SKM-1 treated with dmso at 0.1 percent for 144 hours (cell line): Measurements from ENCODE around the gene LDLRAD4.

Experiments used
- DNase-seq: peaks from one replicate; lab custom pipeline; 2025; ENCODE audit not compliant: unreplicated experiment; lab: John Stamatoyannopoulos, UW

The LDLRAD4 gene

DNA sequence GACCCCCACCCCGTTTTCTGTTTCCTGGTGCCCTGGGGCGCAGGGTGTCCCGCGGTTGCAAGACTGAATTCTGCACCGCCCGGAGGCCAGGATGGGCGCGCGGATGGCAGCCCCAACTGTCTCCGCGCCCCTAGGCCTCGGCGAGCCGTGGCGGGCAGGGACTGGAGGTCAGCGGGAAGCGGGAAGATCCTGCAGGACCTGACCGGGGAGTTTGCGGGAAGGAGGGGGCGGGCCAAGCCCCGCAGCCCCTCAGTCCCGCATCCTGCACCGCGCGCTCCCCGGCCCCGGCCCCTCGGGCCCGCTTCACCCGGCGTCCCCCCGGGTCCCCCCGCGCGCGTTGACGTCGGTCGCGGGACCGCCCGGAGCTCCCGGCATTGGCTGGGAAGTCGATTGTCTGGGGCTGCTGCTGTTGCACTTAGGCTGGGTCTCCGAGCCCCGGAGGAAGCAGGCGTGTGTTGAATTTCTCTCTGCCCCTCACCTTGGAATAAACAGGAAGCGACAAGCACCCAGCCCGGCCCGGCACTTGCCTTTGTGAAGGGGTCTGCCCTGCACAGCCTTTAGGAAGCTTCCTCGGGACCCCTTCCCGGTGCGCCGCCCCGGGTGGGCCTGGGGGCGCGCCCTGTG lies at the start of gene LDLRAD4:
Gene LDLRAD4, plus strand, starts transcription at position 393 of the 624 bp plus-strand sequence.
- no peak for DNase-seq

DNA sequence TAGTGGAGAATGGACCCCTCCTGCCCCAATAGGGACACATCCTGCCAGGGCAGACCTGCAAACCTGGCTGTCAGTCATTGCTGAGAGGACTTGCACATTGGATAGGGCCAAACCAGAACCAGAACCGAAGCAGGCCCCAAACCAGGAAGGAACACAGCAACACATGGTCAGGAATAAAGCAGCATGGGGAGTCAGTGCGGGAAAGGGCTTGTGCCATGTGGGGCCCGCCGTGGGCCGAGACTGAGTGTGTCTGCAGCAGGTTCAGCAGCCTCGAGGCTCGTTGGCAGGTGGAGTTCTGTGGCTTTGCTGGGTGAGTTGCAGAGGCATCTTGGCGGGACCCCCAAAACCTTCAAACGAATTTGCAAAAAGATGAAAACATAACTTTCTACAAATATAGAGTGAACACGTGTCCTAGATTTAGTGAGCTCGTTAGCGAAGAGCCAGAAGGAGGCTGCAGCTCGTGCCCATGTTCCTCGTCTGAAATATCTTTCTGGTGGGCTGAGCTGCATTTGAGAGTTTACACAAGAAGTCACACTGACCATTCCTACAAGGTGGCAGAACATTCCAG lies 44.9 kb upstream of the LDLRAD4 start:
- no peak for DNase-seq

DNA sequence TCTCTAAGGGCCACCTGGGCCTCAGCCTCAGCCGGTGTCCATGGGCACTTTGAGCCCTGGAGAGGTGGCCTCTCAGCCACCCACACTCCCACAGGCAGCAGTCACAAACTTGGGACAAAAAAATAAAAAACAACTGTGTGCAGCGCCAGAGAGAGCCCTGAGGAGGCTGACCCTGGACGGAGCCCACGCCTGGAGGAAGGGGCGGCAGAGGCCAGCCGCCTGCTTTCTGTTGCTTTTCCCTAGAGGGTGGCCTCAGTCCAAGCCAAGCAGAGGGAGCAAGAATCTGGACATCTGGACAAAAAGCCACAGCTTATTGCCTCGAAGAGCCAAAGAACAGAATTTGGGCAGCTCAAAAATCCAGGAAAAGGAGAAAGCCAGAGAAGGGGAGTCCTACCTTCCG lies 43.3 kb upstream of the LDLRAD4 start:
- DNase-seq = no peak

DNA sequence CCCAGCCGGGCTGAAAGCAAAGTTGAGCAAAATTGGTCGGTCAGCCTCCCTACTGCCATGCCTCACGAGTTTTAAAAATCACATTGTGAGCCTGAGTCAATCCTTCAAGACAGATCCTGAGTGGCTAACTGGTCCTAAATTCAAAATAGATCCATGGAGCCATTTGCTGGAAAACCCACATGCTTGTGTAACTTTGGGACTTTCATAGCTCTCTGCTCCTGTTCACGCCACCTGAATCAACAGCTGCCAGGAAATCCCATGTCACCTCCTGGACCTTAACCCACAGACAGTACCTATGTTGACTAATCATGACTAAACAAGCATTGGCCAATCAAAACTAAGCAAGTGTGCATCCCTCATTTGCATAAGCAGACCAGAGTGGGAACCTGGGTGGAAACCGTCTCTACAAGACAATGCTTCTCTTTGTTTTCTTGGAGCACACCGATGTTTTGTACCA lies 42.8 kb upstream of the LDLRAD4 start:
- no peak for DNase-seq

DNA sequence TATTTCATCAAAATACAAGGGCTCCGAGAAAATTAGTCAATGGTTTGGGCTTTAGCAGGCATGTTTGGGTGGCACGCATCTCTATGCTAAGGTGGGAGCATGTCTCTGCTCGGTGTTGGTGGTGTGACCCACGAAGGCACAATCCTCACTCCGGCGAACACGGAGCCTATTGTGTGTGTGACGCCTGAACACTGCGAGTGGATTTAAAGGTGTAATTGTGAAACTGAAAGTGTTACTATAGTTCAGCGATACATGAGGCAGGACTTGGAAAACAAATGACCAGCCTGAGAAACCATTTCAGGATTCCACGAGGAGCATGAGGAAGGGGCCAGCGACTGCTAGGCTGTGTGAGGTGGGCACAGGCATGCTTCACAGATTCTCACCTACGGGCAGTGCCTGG lies 41.7 kb upstream of the LDLRAD4 start:
- DNase-seq = no peak

DNA sequence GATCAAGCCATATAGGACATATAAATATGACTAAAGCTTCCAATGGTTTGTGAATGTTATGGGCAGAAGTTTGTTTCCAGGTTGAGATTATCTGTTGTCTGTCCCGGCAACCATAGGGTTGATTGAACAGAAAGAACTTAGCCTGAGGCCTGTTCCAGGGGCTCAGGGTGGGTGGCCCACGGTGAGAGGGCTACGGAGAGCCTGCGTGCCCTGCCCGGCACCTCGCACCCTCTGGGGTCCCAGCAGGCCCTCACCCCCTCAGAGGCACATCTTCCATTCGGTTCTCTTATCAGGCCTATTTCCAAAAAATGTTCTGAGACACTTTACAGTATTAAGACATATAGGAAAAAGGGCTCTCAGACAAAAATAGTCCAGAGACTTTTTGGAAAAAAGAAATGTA lies 40.4 kb upstream of the LDLRAD4 start:
- no peak for DNase-seq

DNA sequence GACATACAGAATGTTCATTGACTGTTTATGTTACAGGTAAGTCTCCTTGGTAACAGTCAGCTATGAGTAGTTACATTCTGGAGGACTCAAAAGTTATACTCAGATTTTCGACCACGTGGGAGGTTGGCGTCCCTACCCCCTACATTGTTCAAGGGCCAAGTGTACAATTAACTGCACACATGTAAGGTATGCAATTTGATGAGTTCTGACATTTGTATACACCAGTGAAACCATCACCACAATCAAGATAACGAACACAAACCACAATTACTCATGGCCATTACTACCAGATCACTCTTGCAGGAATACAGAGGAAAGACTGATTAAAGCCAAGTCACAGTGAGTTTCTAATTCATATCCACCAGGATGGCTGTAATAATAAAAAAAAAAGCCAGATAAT lies 39.6 kb upstream of the LDLRAD4 start:
- DNase-seq = no peak

DNA sequence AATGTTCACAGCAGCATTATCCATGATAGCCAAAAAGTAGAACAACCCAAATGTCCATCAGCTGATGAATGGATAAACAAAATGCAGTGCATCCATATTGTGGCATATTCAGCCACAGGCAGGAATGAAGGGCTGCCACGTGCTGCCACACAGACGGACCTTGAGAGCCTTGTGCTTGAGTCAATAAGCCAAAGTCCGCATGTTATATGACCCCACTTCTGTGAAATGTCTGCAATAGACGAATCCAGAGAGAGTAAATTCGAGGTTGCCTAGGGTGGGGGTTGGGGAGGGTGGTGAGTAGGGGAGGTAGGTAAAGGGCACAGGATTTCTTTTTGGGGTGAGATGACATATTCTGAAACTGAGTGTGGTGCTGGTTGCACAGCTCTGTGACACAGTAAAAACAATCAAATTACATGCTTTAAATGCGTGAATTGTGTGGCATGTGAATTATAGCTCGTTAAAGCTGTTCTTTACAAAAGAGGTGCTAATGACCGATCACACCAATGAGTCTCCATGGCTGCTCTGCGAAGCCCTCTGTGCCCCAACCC lies 38.9 kb upstream of the LDLRAD4 start:
- DNase-seq = no peak

DNA sequence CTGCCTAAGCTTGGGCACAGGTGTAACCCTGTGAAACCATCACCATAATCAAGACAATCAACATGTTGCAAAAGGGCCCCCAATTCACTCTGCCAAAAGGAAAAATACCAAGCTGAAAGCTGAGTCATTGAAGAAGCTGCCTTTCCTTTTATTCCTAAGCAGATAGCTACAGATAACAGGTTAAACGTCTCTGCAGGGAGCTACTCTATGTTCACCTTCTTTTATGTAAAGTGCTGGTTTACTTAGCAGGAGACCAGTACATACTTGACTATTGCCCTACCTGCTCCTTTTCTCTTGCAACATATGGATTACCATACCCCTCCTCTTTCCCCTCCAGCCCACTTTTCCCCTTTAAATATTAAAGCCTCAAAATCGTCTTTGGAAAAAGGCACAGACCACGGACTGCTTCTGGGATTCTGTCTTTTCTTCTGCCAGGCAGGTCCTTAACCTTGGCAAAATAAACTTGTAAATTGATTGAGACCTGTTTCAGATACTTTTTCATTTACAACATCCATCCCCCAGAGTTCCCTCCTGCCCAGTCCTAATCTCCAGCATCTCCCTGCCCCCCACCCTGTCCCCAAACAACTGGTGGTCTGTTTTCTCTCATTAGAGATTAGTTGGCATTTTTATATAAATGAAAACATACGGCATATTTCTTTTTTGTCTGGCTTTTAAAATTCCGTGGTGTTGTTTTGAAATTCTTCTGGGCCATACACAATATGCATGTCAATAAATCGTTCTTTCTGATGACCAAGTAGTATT lies 37.8 kb upstream of the LDLRAD4 start:
- no peak for DNase-seq

DNA sequence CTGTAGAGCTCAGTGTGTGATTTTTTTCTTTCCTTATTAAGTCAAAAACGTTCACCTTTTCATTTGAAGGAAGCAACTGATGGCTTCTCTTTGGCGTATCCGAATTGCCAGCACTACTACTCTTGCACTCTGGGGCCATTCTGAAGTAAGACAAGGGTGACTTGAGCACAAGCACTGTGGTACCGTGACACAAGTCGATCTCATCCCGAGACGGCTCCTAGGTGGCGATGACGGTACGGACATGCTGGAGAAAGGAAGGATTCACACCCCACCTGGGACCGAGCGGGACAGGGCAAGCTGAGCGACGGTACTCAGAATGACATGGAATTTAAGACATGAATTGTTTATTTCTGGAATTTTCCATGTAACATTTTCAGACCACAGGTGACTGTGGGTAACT lies 36.8 kb upstream of the LDLRAD4 start:
- no peak for DNase-seq

DNA sequence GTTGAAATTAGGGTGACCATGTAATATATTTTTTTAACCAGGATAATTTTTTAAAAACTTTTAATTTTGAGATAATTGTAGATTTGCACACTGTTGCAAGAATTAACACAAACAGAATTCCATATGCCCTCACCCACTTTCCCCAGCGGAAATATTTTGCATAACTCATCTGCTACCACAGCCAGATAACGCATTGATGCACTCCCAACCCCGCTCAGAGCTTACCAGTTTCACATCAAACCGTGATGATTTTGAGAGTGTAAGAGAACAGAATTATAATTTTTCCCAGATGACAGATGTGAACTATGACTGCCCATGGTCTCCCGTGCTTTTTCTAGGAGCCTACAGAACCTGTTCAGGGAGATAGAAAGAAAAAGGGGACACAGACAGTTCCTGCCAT lies 35.2 kb upstream of the LDLRAD4 start:
- no peak for DNase-seq

DNA sequence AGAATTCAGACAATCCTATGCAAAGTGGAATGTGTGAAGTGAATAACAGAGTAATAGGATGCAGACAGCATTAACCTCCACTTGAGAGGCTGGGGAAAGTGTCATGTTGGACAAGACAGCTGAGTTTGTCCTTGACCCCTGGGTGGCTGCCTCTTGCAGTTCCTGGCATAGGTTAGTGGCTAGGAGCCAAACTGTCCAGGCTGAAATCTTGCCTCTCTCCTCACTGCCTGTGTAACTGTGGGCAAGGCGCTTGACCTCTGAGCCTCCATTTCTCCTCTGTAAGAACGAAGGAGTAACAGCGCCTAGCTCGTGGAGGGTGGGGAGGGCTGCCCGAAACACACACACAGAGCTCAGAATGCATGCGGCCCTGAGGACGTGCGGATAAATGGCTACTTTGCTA lies 34.8 kb upstream of the LDLRAD4 start:
- DNase-seq = no peak

DNA sequence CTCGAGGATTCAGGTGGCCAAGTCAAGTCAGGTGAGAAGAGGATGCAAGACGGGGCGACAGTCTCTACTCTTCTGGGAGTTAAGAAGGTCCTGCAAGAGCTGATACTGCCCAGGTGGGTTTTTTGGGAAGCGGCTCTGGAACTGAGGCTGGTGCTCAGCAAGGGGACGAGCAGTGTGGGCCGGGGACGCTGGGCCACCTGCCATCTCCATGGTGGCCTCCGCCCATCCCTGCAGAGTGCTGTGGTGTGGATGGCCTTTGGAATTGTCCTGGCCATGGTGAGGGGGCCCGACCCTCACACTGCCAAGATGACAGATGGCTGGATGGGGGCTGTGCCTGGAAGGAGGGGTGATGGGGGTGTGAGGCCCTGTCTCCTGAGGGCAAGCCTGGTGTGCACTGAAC lies 34.2 kb upstream of the LDLRAD4 start:
- no peak for DNase-seq

DNA sequence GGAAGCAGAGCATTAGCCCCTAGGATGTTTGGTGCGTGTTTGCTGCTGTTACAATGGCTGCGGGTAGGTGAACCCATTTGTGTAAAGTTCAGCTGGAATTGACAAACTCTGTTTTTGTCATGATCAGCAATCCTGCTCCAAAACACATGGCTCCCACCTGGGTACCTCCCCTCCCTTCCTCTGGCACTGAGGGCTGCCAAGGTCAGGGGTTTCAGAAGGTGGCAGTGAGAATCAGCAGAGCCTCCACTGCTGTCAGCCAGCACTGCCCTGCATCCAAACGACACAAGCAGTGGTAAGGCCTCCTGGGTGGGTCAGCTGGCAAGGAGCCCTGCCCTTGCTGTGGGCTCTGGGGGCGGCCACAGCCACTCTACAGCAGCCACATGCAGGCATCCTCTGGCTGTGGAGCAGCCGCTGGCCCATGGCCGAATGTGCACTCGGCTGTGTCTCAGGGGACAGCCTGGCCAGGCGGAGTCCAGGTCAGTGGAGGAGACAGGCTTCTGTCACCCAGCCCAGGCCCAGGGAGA lies 32.8 kb upstream of the LDLRAD4 start:
- no peak for DNase-seq

DNA sequence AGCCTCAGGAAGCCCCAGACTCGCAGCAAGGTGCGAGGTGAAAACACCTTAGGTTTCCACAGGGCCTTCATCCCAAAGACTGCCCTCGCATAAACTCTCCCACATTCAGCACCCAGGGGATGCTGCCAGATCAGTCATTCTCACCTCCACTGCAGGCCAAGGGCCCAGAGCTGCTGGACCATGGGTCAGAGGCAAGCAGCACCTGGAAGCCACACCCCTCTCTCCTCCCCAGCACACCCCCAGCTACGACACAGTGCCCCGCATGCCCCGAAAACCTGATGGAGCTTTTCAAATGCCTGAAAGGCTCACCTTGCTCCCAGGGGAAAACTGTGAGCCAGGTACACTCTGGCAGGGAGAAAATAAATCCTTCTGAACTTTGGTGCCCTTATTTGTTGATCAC lies 31.9 kb upstream of the LDLRAD4 start:
- DNase-seq = no peak

DNA sequence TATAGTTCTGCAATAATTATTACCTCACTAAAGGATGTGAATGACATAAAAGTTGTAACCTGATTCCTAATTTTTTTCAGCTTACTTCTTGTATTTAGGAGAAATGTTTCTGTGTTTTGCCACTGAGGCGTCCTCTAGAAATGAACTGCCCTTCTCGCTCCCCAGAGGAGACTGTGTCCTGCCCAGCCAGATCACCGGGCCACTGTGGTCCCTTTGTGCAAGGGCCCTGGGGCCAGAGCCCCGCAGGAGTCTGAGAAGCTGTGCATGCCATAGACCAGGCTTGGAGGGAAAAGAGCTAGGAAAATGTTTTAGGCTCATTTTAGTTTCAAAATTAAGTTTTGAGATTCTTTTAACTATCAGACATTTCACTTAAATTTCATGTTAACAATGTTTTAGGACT lies 31.1 kb upstream of the LDLRAD4 start:
- no peak for DNase-seq

DNA sequence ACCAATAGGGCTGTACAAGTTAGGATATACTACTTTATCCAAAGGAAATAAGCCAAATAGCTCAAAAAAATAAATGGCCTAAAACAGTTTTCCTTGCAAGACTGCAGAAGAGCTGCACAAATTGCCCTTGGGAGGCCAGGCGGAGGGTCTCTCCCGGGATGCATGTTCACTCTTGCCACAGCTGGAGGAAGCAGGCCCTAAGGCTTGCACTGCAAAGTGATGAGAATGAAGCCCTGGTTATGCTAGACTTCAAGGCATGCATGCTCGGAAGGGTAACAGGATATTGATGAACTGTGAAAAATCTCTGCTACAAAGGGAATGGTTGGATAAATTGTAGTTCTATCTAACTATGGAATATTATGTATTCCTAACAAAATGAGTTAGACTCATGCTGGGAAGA lies 27.5 kb upstream of the LDLRAD4 start:
- no peak for DNase-seq

DNA sequence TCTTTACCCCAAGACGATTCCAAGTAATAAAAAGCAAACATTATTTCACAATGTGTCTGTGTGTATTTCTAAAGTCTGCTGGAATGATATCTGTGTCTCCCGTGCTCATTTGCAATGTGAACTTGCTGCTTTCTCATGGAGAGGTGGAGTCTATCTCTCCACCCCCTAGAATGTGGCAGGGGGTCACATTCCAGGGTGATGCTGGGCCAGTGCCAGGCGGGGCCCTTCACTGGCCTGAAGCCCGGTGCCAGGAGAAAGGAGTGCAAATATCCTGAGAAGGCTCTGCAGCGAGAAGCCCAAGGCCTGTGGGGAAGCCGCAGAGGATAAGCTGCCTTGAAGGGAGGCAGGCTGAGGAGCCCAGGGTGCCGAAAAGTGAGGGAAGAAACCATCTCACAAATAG lies 26.8 kb upstream of the LDLRAD4 start:
- DNase-seq = no peak

DNA sequence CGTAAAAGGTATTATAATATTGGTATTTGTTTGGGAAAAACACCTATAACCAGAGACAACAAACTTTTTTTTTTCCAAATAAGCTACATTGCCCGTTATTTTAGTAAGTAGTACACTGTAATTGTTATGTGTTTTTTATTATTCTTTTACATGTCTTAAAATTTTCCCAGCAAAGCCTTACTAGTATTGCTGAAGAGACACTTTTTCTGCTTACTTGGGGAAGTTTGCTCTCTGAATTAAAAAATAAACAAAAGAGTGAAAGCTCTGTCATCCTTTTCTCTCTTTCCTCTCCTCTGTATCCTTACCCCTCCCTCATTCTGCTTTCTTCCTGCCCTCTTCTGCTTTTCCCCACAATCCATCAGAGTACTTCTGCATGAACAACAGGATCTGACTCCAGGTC lies 25.6 kb upstream of the LDLRAD4 start:
- no peak for DNase-seq

DNA sequence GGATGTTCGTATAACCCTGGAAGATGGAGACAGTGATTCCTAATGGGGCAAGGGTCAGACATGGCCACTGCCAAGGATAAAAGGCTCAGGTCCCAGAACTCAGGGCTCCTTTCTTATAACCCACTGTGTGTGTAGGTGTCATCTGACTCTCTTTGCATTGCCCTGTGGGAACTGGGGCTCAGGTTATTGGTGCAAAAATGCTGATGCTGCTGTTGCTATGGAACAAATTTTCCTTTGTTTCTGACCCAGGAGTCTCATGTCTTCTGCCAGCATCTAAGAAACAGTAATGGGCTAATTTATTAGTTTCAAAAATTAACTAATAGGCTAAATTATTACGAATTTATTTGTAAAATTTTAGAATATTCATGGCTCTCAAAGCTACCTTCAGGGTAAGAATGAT lies 24.3 kb upstream of the LDLRAD4 start:
- no peak for DNase-seq

DNA sequence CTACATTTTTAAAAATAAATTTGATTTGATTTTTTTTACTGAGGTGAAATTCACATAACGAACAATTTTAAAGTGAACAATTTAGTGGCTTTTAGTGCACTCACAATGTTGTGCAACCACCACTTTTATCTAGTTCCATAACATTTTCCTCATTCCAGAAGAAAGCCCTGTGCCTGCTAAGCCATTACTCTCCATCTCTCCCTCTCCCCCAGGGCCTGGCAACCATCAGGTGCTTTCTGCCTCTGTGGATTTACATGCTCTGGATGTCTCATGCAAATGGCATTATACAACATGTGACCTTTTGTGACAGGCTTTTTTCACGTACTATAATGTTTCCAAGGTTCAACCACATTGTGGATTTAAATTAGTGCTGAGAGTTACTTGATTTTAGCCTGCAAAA lies 19.9 kb upstream of the LDLRAD4 start:
- DNase-seq = no peak

DNA sequence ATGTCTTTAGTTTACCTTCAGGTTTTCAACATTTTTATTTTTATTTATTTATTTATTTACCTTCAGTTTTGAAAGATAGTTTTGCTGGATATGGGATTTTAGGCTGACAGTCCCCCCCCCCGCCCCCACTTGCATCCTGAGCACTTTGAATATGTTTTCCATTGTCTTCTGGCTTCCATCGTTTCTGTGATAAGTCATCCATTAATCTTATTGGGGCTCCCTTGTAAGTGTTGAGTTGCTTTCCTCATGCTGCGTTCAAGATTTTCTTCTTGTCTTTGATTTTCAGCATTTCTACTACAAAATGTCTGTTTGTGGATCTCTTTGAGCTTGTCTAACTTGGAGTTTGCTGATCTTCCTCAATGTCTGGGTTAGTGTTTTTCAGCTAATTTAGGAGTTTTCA lies 19.4 kb upstream of the LDLRAD4 start:
- DNase-seq = no peak
